SU-DHL-6 (cell line): Measurements from ENCODE around the gene NEIL1.

ENCODE experiments used
- CTCF ChIP-seq: fragments of 200-600 bp; sonication (generic); IDR thresholded peaks from one replicate; pipeline ENCODE4 v1.5.1; 2017; ENCODE audit warnings: antibody characterized with exemption, mild to moderate bottlenecking, low read length, moderate library complexity; ENCODE audit not compliant: insufficient read depth, poor library complexity, severe bottlenecking
- EZH2phosphoT487 ChIP-seq: fragments of 200-600 bp; sonication (generic), shearing (Covaris generic); conservative IDR thresholded peaks from 2 replicates; pipeline ENCODE4 v1.6.1; 2018; ENCODE audit warnings: mild to moderate bottlenecking, antibody characterized with exemption, low read length, moderate library complexity, mixed read lengths

GRCh38 chr15:75362642-75363249 is 15.9 kb downstream of the NEIL1 start:
- TF ChIP-seq EZH2phosphoT487 (no peak), CTCF (no peak)
